HG03521 (cell line): ENCODE data around the gene ANKZF1.

Source experiments
- ATAC-seq: cut with Tn5 transposase; IDR thresholded peaks from one replicate; pipeline ENCODE4 v1.9.1; 2021; ENCODE audit warnings: mild to moderate bottlenecking, moderate library complexity; ENCODE audit not compliant: unreplicated experiment

ANKZF1 gene

DNA sequence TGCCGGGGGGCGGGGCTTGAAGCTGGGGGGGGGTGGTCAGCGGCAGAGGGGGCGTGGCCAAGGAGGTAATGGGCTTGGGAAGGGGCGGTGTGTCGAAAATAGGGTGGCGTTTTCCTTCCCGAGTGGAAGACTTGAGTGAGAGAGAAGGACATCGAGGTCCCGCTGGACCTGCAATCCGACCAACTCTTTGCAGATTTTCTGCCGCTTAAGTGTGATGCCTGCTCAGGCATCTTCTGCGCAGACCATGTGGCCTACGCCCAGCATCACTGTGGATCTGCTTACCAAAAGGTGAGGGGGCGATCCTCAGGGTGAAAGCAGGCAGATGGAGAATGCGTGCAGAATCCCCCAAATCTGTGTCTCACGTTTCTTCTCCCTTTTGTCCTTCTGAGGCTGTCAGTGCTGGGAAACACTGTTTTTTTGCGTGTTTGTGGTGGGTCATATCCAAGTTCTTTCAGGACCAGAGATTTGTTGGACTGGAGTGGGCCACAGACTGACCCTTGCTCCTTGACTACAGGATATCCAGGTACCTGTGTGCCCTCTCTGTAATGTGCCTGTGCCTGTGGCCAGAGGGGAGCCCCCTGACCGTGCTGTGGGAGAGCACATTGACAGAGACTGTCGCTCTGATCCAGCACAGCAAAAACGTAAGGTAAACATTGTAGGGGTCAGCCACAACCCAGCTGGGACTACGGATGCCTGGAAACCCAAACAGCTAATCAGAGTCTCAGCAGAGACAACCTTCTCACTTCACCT is 22.3 kb upstream of the ANKZF1 start:
- no peak for ATAC-seq

DNA sequence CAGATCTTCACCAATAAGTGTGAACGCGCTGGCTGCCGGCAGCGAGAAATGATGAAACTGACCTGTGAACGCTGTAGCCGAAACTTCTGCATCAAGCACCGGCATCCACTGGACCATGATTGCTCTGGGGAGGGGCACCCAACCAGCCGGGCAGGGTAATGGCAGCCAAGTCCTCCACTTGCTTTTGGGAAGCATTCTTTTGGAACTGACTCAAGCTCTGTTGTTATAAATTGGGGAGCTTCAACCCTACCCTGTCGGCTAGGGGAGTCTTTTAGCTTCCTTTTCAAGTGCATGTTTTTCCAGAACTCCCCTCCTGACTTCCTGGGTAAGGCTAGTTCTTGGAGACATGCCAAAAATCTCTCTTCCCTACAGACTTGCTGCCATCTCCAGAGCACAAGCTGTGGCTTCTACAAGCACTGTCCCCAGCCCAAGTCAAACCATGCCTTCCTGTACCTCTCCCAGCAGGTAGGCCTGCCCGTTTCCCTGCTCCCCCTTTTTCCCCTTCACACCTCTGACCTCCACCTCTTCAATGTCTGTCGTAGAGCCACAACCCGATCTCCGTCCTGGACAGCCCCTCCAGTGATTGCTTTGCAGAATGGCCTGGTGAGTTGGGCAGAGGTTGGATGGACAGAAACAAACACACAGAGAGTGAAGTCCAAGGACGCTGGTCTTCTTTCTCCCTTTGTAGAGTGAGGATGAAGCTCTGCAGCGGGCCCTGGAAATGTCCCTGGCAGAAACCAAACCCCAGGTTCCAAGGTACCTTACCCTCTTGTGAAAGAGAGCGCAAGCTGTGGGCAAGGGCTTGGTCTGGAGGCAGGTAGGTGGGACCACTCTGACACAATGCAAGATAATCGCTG is 21.5 kb upstream of the ANKZF1 start:
- no peak for ATAC-seq

DNA sequence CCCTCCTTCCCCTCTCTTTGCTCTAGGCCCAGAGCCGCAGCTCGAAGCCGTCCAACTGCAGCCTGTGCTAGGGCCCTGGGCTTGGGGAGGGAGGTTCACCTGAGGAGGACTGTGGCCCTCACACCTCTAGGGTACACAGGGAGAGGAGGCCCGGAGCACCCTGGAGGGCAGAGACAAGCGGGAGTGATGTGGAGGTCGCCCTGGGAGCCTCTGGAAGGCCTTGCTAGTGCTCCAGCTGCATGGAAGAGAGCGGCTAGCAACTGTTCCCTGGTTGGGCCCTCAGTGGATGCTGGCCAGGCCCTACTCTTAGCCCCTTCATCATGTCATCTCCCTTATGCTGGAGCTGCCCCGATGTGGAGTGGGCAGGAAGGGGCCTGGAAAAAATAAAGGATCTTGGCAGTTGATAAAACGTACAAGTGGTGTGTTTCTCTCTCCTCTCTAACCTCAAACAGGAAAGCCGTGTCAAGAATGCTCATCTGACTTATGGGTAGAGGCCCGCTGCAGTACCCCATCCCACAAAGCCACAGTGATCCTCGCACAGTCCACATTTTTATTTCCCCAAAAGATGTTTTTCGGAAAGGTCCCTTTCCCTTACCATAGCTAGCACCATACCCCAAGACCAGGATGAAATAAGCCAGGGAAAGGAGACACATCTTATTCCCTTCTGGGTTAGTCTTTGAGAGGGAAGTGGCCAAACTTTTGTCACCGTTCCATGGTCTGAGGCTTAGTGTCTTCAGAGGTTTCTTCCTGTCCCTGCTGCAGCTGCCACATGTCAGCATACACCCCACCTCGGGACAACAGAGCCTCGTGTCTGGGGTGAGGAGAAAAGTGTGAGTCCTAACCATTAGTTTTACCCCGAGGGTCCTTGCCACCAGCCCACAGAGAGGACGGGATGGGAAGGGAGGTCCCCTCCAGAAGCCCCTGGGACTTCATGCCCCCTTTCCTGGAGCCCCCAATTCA is 20.1 kb upstream of the ANKZF1 start:
- ATAC-seq = no peak

DNA sequence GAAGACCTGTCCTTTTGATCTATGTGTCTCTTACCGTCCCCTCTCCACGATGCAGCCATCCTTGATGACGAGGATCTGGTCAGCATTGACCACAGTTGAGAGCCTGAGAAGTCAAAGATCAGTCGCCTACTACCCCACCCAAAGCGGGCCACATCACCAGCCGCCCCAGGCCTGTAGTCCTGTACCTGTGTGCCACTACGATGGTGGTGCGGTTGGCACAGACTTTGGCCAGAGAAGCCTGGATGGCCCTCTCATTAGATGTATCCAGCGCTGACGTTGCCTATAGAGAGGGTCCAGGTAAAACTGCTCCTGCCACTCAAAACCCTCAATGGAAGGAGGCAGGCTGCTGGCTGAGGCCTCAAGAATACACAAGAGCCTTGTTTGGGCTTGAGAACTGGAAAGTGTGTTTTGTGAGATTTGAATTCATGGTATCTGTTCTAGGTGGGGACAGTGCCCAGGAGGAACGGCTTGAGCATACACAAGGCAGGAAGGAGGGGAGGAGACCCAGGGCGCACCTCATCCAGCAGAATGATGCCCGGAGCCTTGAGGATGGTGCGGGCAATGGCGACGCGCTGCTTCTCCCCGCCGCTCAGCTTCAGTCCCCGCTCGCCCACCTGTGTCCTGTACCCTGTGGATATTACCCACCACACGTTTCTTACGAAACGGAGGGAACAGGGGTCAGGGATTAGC is 19.3 kb upstream of the ANKZF1 start:
- ATAC-seq = no peak

DNA sequence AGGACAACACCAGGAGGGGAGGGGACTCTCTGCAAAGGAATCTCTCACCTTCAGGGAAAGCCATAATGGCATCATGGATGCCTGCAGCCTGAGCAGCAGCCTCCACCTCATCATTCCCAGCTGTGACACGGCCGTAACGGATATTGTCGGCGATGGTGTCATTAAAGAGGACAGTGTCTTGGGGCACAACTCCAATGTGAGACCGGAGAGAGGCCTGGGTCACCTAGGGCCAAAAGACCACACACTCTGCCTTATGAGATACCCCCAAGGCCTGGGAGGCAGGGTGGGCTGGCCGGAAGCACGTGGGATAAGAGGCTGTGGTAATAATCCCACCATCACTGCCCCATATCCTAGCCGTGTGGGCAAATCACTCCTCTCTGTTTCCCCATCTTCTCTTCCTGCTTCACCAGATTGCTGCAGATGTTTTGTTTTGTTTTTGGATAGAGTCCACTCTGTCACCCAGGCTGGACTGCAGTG is 18.7 kb upstream of the ANKZF1 start:
- no peak for ATAC-seq

DNA sequence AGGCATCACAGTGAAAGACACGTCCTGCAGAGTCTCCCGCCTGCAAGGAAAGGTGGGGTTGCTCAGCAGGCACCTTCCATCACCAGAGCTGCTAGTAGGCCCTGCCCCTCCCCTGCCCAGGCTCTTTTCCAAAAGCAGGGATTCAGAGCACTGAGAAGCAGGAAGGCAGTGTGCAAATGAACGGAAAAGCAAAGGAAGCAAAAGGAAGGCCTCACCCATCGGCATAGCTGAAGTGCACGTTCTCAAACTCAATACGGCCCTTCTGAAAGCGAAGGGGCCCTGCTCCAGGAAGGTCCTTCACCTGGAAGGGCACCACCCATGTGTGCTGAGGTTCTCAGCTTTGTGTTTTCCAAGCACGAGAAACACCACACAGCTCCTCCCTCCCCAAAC is 16.6 kb upstream of the ANKZF1 start:
- ATAC-seq = no peak

DNA sequence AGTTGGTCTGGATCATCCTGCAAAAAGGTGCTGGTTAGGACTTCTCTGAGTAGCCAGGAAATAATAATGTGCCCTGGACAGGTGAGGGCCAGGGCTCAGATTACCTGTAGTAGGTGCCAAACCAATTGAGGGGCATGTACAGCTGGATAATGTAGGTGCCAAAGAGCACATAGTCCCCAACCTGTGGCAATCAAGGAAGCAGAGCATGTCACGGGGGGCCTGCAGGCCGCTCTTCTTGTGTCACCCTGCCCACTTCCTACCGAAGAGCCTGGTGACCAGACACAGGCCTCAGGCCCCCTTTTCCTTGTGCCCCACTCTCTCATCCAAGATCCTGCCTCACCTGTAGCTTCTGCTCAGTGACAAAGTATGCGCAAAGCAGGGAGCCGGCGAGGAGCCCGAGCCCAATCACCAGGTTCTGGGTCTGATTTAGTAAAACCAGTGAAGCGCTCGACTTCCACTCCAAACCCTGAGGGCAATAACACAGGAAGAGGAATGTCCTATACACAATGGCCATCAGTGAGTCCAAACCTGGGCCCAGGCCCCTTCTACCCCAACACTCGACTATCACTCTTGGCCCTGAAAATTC is 16.0 kb upstream of the ANKZF1 start:
- ATAC-seq = no peak

DNA sequence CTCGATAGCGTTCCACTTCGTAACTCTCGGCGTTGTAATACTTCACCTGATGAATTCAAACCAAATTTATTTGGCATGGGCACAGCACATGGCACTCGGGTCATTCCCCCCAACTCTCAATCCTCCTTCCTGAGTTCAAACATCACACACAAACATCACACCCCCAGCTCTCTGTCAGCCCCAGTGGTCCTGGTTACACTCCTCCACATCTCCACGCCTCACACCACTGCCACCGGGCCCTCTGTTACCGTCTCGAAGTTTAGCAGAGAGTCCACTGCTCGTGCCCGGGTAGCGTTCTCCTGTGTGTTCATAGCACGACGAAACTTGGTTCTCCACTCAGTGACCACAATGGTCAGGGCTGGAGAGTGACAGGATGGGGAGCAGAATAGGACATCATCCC is 15.5 kb upstream of the ANKZF1 start:
- no peak for ATAC-seq

DNA sequence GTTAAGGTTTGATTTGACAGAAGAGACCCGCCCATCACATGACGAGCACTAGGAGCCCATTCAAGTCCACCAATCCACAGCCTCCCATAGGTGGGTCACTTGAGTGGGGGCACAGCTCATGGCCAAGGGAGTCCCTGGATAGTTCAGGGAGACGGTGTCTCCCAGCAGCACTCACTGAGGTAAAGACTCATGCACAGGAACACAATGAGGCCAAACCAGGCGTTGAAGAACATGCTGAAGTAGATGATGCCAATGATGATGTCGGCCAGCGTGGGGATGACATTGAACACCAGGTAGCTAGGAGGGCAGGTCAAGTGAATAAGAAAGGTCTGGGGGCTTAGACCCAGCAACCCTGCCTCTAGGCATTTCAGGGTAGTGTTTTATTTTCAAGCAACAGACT is 14.8 kb upstream of the ANKZF1 start:
- ATAC-seq = no peak

DNA sequence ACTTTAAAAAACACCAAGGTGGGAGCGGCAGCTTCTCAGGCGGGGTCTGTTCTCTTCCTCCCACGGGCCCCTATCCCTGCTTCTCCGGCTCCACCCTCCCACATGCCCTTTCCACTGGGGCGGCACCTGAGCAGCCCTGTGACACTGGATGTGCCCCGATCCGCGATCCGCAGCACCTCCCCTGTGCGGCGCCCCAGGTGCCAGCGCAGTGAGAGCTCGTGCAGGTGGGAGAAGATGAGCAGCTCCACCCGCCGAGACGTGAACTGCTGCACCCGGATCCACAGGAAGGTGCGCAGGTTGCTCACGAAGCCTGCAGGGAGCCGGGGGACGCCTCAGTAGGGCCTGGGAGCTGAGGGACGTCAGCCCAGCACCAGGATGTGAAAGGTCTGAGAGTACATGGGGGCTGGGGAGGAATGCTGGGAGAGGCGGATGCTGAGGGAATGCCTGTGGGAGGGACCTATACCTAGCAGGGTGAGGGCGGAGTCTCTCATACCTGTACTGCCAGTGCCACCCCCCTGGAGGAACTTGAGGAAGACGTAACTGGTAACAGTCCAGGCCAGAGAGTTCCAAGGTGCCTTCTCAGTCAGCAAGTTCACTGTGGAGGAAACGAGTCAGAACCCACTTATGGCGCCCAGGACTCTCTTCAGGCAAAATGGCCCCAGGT is 13.6 kb upstream of the ANKZF1 start:
- no peak for ATAC-seq

DNA sequence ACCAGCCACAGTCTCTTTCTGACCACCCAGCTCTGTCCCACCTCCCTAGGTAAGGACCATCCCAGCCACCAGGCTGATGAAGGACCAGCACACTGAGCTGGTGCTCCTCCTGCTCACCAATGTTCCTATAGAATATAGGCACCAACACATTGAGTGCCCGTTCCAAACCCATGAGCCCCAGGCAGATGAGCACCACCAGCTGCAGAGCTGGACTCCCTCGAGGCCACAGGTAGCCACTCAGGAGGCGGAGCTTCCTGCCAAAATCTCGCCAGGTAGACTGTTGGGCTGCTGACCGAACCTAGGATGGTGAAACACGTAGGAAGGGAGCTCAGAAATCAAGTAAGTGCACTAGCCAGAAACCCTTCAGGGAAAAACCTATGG is 13.1 kb upstream of the ANKZF1 start:
- no peak for ATAC-seq

DNA sequence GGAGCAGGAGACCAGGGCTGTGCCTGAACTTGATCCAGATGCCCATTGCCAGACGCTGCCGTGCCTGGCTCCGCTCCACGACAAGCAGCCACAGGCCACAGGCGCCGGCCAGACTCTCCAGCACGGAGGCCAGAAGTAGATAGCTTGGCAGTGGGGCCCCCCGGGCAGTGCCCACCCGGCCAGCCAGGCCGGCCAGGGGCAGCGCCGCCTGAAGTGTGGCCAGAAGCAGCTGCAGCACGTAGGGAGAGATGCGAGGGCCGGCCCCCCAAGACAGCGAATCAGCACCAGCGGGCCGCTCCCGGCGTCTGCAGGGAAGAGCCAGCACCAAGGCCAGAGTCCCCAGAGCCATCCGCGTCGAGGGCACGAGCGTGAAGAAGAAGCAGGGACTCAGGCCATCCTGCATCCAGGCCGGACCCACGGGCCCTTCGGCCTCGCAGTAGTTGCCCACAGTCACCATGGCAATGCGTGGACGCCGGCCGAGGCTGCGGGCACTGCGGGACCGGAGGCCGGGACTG is 11.3 kb upstream of the ANKZF1 start:
- ATAC-seq = peak; percentile 24

DNA sequence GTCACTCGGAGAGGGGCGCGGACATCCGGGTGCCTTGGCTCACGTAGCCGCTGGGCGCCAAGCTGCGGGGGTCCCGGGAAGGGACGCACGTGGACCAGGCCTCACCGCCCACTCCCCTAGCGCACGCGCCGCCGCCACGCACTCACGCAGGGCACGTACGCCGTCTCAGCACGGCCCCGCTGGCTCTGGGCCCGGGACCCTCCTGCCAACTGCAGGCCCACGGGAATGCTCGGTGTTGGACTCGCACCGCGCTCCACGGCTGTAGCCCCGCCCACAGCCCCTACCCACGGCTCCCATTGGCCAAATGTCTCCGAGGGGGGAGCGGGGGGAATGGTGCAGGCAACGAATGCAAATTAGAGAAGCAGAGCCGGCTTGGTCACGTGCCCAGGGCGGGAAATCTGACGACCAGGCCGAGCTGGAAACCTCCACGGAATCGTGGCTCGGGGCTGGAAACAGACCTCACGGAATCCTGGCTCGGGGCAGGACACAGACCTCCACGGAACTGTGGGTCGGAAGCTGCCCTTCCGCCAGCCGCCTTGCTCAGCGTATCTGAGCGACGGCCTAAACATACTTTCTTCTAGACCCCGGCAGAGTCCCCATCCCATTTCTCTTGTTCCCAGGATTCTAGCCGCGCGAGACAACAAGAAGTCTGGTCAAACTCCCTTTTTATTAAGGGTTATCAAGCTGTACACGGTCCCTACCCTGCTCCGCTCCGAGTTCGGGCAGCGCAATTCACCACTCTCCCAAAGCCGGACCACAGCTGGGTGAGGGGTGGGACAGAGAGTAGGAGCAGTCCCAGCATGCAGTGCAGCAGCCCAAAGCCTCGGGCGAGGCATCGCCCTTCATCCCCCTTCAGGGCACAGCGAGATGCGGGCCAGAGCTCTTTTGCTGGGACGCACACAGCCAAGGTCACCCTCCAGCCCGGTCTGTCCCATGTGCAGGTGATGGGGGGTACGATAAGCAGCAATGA is 10.6 kb upstream of the ANKZF1 start, which contains the start of gene ABCB6:
ABCB6 (minus strand) TSS at position 227 of the 970 bp plus-strand sequence. CDS start 285 bp downstream, outside the sequence.
- peak; percentile 68 for ATAC-seq

DNA sequence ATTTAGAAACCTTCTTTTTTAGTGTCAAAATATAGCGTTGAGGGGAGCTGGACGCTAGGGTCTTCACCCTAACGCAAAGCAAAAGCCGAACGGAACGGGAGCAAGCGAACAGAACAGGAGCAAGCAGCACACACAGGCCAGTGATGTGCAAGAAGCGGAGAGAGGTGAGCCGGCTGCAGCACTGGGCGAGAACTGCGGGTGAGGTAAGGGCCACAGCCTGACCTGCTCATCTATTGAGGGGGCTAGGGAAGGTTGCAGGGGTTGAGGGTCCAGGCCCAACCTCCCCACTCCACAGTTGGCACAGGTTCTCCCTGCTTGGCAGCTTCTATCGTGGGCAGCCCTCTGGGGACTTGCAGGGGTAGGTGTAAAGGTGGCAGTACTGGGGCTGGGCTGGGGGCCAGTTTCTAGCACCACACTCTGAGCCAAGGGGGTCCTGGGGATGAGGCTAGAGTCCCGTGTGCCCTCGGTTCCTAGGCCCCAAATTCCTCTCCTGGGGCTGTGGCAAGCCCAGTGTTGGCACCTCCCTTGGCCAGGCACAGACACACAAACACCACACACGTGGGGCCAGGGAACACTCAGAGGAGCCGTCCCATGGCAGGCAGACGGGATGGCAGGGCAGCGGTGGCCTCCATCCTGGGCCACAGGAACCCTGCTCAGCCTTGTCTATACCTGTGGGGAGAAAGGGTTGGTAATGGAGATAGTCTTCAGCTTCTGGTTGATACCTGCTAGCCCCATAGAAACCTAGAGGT is 9.6 kb upstream of the ANKZF1 start:
- no peak for ATAC-seq

DNA sequence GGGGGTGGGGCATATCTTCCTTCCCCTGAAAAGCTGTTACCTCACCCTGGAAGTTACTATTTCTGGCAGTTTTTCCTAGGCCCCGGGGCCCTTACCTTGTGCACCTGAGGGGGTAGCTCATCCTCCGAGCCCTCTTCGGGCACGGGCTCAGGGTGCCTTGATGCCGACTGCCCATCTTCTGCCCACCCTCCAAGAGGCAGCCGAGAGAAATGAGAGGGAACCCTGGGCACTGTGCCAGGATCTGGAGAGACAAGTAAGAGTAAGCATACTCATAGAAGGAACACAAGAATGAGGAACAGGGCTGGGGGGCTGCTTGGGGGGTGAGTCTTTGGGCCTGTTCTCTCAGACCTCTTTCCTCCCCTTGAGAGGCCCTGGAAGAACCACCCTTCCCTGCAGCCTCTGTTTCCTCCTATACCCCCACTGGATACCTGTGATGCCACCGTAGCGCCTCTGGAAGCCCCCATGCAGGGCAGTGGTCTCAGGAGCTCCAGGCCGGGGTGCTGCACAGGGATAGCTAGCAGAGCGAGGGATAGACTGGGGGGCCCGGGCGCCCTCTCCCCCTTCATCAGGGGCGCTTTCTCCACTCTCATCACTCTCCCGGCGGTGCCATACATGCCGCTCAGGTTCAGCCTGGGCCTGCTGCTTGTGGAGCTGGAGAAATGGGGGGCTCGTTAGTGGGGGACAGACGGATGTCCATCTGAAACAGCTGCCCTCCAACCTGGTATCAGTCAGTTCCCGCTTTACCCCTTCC is 8.8 kb upstream of the ANKZF1 start:
- no peak for ATAC-seq

DNA sequence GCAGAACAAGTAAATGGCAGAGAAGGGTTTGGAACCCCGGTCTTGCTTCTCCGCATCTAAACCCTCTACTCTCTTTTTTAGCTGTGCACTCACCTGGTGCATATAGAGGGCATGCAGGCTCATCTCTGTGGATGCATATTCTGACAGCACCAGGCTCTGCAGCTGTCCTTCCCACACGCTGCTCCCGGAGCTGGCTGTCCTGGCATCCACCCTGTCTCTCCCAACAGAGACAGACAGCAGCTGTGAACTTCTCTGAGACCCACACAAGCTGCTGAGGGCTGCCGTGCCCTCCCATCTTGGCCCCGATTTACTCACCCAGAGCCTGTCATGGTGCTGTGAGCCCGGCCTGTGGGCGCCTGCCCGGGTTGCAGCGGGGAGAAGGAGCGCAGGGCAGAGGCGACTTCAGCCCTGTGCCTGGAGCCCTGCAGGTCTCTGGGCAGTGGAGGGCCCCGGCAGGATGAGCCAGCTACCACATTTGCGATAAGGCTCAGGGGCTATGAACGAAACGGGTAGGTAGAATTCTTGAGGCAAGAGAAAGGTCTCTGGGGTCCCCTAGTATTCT is 7.6 kb upstream of the ANKZF1 start:
- ATAC-seq = no peak
